HEK293 (cell line): ENCODE data around the gene ERBIN.

Source experiments
- BCL11B ChIP-seq: fragments of 450-650 bp; formaldehyde crosslinking; IDR thresholded peaks from 2 replicates; pipeline ENCODE4 v1.5.1; 2016; ENCODE audit warnings: low read depth, missing biosample characterization, missing genetic modification characterization
- ELK4 ChIP-seq: IDR thresholded peaks from 2 replicates; pipeline ENCODE4 v1.6.1; 2011; ENCODE audit warnings: mild to moderate bottlenecking, low read depth, low read length, borderline replicate concordance
- GLI2 ChIP-seq: fragments of 450-650 bp; formaldehyde crosslinking; IDR thresholded peaks from 2 replicates; pipeline ENCODE4; 2017; ENCODE audit warnings: missing biosample characterization, missing genetic modification characterization, low read depth, borderline replicate concordance
- GLIS1 ChIP-seq: fragments of 450-650 bp; formaldehyde crosslinking; IDR thresholded peaks from 2 replicates; pipeline ENCODE4 v1.5.1; 2016; ENCODE audit warnings: missing biosample characterization, missing genetic modification characterization
- HOXA7 ChIP-seq: sonication (generic); formaldehyde crosslinking; IDR thresholded peaks from 2 replicates; pipeline ENCODE4 v1.8.1; 2022; ENCODE audit warnings: missing genetic modification reagents, borderline replicate concordance
- HOXC10 ChIP-seq: sonication (generic); formaldehyde crosslinking; IDR thresholded peaks from 2 replicates; pipeline ENCODE4 v1.8.1; 2023; ENCODE audit warnings: mild to moderate bottlenecking, missing genetic modification reagents
- KLF9 ChIP-seq: fragments of 450-650 bp; formaldehyde crosslinking; IDR thresholded peaks from 2 replicates; pipeline ENCODE4 v1.5.1; 2016; ENCODE audit warnings: missing biosample characterization, missing genetic modification characterization, low read depth
- PRDM1 ChIP-seq: fragments of 450-650 bp; formaldehyde crosslinking; IDR thresholded peaks from 2 replicates; pipeline ENCODE4; 2016; ENCODE audit warnings: missing biosample characterization, missing genetic modification characterization
- RBAK ChIP-seq: fragments of 450-650 bp; formaldehyde crosslinking; IDR thresholded peaks from 2 replicates; pipeline ENCODE4 v1.5.1; 2016; ENCODE audit warnings: missing biosample characterization, missing genetic modification characterization
- SALL2 ChIP-seq: fragments of 450-650 bp; formaldehyde crosslinking; IDR thresholded peaks from 2 replicates; pipeline ENCODE4 v1.5.0; 2017; ENCODE audit warnings: missing biosample characterization, mild to moderate bottlenecking, missing genetic modification characterization, borderline replicate concordance
- TCF7L2 ChIP-seq: IDR thresholded peaks from 2 replicates; pipeline ENCODE4 v1.6.1; 2011; ENCODE audit warnings: low read depth, mild to moderate bottlenecking, inconsistent platforms, low read length, moderate library complexity, borderline replicate concordance
- TSHZ1 ChIP-seq: fragments of 450-650 bp; formaldehyde crosslinking; IDR thresholded peaks from 2 replicates; pipeline ENCODE4 v1.5.1; 2016; ENCODE audit warnings: missing biosample characterization, missing genetic modification characterization, borderline replicate concordance
- ZBTB26 ChIP-seq: fragments of 450-650 bp; formaldehyde crosslinking; optimal IDR thresholded peaks from 2 replicates; pipeline ENCODE3; 2016; ENCODE audit warnings: missing biosample characterization, mild to moderate bottlenecking, missing genetic modification characterization
- ZBTB7A ChIP-seq: fragments of 450-650 bp; formaldehyde crosslinking; IDR thresholded peaks from 2 replicates; pipeline ENCODE4 v1.5.1; 2016; ENCODE audit warnings: low read depth, missing biosample characterization, missing genetic modification characterization
- ZFP37 ChIP-seq: fragments of 450-650 bp; formaldehyde crosslinking; IDR thresholded peaks from 2 replicates; pipeline ENCODE4 v1.5.1; 2016; ENCODE audit warnings: missing biosample characterization, missing genetic modification characterization
- ZNF112 ChIP-seq: fragments of 450-650 bp; formaldehyde crosslinking; IDR thresholded peaks from 2 replicates; pipeline ENCODE4 v1.5.0; 2017; ENCODE audit warnings: missing biosample characterization, missing genetic modification characterization
- ZNF157 ChIP-seq: fragments of 450-650 bp; formaldehyde crosslinking; IDR thresholded peaks from 2 replicates; pipeline ENCODE4 v1.5.1; 2016; ENCODE audit warnings: missing biosample characterization, missing genetic modification characterization
- ZNF2 ChIP-seq: fragments of 450-650 bp; formaldehyde crosslinking; IDR thresholded peaks from 2 replicates; pipeline ENCODE4 v1.5.1; 2016; ENCODE audit warnings: missing biosample characterization, missing genetic modification characterization
- ZNF221 ChIP-seq: fragments of 450-650 bp; formaldehyde crosslinking; IDR thresholded peaks from 2 replicates; pipeline ENCODE4 v1.5.1; 2017; ENCODE audit warnings: missing biosample characterization, missing genetic modification characterization, borderline replicate concordance
- ZNF23 ChIP-seq: fragments of 450-650 bp; formaldehyde crosslinking; IDR thresholded peaks from 2 replicates; pipeline ENCODE4 v1.5.1; 2016; ENCODE audit warnings: missing biosample characterization, missing genetic modification characterization, borderline replicate concordance
- ZNF302 ChIP-seq: fragments of 450-650 bp; formaldehyde crosslinking; IDR thresholded peaks from 2 replicates; pipeline ENCODE4 v1.5.1; 2016; ENCODE audit warnings: missing biosample characterization, missing genetic modification characterization, low read depth
- ZNF37A ChIP-seq: fragments of 450-650 bp; IDR thresholded peaks from 2 replicates; pipeline ENCODE4 v1.5.1; 2018; ENCODE audit warnings: missing biosample characterization, missing genetic modification characterization
- ZNF488 ChIP-seq: fragments of 450-650 bp; formaldehyde crosslinking; IDR thresholded peaks from 2 replicates; pipeline ENCODE4 v1.5.1; 2016; ENCODE audit warnings: missing biosample characterization, missing genetic modification characterization
- ZNF513 ChIP-seq: fragments of 450-650 bp; IDR thresholded peaks from 2 replicates; pipeline ENCODE4 v1.5.1; 2018; ENCODE audit warnings: missing biosample characterization, missing genetic modification characterization
- ZNF544 ChIP-seq: fragments of 450-650 bp; formaldehyde crosslinking; IDR thresholded peaks from 2 replicates; pipeline ENCODE4 v1.5.0; 2017; ENCODE audit warnings: missing biosample characterization, missing genetic modification characterization
- ZNF558 ChIP-seq: fragments of 450-650 bp; formaldehyde crosslinking; IDR thresholded peaks from 2 replicates; pipeline ENCODE4 v1.5.1; 2016; ENCODE audit warnings: missing biosample characterization, missing genetic modification characterization
- ZNF561 ChIP-seq: fragments of 450-650 bp; IDR thresholded peaks from 2 replicates; pipeline ENCODE4 v1.5.1; 2018; ENCODE audit warnings: missing biosample characterization, missing genetic modification characterization, borderline replicate concordance
- ZNF600 ChIP-seq: fragments of 450-650 bp; formaldehyde crosslinking; IDR thresholded peaks from 2 replicates; pipeline ENCODE4 v1.5.1; 2016; ENCODE audit warnings: missing biosample characterization, missing genetic modification characterization
- ZNF621 ChIP-seq: fragments of 450-650 bp; formaldehyde crosslinking; IDR thresholded peaks from 2 replicates; pipeline ENCODE4 v1.5.1; 2017; ENCODE audit warnings: missing biosample characterization, missing genetic modification characterization
- ZNF660 ChIP-seq: fragments of 450-650 bp; IDR thresholded peaks from 2 replicates; pipeline ENCODE4 v1.5.1; 2018; ENCODE audit warnings: missing biosample characterization, mild to moderate bottlenecking, missing genetic modification characterization
- ZNF701 ChIP-seq: fragments of 450-650 bp; formaldehyde crosslinking; IDR thresholded peaks from 2 replicates; pipeline ENCODE4 v1.5.1; 2016; ENCODE audit warnings: missing biosample characterization, missing genetic modification characterization
- ZNF768 ChIP-seq: fragments of 450-650 bp; formaldehyde crosslinking; IDR thresholded peaks from 2 replicates; pipeline ENCODE4 v1.5.1; 2018; ENCODE audit warnings: missing biosample characterization, mild to moderate bottlenecking, missing genetic modification characterization
- ZNF776 ChIP-seq: fragments of 450-650 bp; formaldehyde crosslinking; IDR thresholded peaks from 2 replicates; pipeline ENCODE4 v1.5.0; 2017; ENCODE audit warnings: missing biosample characterization, missing genetic modification characterization, borderline replicate concordance
- ZSCAN16 ChIP-seq: fragments of 450-650 bp; formaldehyde crosslinking; IDR thresholded peaks from 2 replicates; pipeline ENCODE4 v1.5.1; 2016; ENCODE audit warnings: missing biosample characterization, missing genetic modification characterization

The ERBIN gene

GRCh38 chr5:65925601-65926275 is 637 bp upstream of the ERBIN start (continued):
- TF ChIP-seq BCL11B (tag by site-specific recombination) (0 out of 2 replicates have a peak, but pooled peaks have one; percentile 46), ZNF23 (tag by site-specific recombination) (no peak), ZFP37 (tag by site-specific recombination) (peak; percentile 98), RBAK (no peak), ZNF701 (tag by site-specific recombination) (0 out of 2 replicates have a peak, but pooled peaks have one; percentile 66), HOXA7 (CRISPR knock-in tag) (no peak), ZNF768 (tag by site-specific recombination) (no peak), ZNF544 (tag by site-specific recombination) (no peak), ZNF157 (tag by site-specific recombination) (no peak), ZNF513 (no peak), KLF9 (tag by site-specific recombination) (no peak; the same call in none of the 2 replicates), ZNF488 (tag by site-specific recombination) (no peak), ZNF776 (tag by site-specific recombination) (no peak), ZNF621 (tag by site-specific recombination) (no peak), GLIS1 (tag by site-specific recombination) (peak; percentile 31), ZNF2 (tag by site-specific recombination) (peak; percentile 93), PRDM1 (tag by site-specific recombination) (peak; percentile 96), HOXC10 (CRISPR knock-in tag) (peak; percentile 78), ZNF558 (no peak), TCF7L2 (no peak), ZBTB7A (tag by site-specific recombination) (peak; percentile 87), ZNF600 (tag by site-specific recombination) (peak; percentile 84), ZBTB26 (tag by site-specific recombination) (peak; percentile 99), SALL2 (tag by site-specific recombination) (no peak), ZSCAN16 (no peak), ZNF561 (tag by site-specific recombination) (0 out of 2 replicates have a peak, but pooled peaks have one; percentile 7), ZNF37A (tag by site-specific recombination) (no peak), ELK4 (no peak), ZNF112 (tag by site-specific recombination) (no peak), ZNF221 (no peak), ZNF302 (tag by site-specific recombination) (no peak), GLI2 (no peak), ZNF660 (tag by site-specific recombination) (no peak; the same call in 1 of the 2 replicates), TSHZ1 (no peak)
